Endometrial microvascular endothelial cells (primary cell): ENCODE results near the gene ZFYVE27. TPM values are rescaled to one million over a fixed set of nuclear protein-coding genes. Genes with fewer than 3 reads are reported as not detected.

ENCODE experiments used
- total RNA-seq: library from RNA; depleted of rRNA; stranded (reverse); fragments of >200 nt; gene quantifications from one replicate; pipeline ENCODE4 v1.2.3, GENCODE V29; 2015; ENCODE audit errors: inconsistent ontology term

ZFYVE27 gene
- total RNA-seq, 1 donor from 2014 or later: 10.3 TPM

Other genes starting within 250 kb of the ZFYVE27 start
- gene MMS19, start 238.7 kb upstream of the ZFYVE27 start, total RNA-seq: 91.4 TPM
- 34.5 TPM for gene UBTD1, start 238.2 kb upstream of the ZFYVE27 start, total RNA-seq
- 2.5 TPM for gene ANKRD2, start 164.3 kb upstream of the ZFYVE27 start, total RNA-seq
- 0.37 TPM for gene HOGA1, start 152.7 kb upstream of the ZFYVE27 start, total RNA-seq
- not detected for gene C10orf62, start 147.4 kb upstream of the ZFYVE27 start, total RNA-seq
- gene MORN4, start 103.6 kb upstream of the ZFYVE27 start, total RNA-seq: 4.7 TPM
- 24.6 TPM for gene PI4K2A, start 96.5 kb upstream of the ZFYVE27 start, total RNA-seq
- 3.6 TPM for gene AVPI1, start 49.9 kb upstream of the ZFYVE27 start, total RNA-seq
- 35.1 TPM for gene MARVELD1, start 23.4 kb upstream of the ZFYVE27 start, total RNA-seq
- not detected for gene SFRP5, start 34.9 kb downstream of the ZFYVE27 start, total RNA-seq
- gene GOLGA7B, start 112.7 kb downstream of the ZFYVE27 start, total RNA-seq: not detected